Measurements from ENCODE around the gene HDAC4.

- TF ChIP-seq CTCF (IDR thresholded peaks at IDR 0.05), result no peak
- TF ChIP-seq POLR2A (IDR thresholded peaks at IDR 0.05), result no peak
Measured at GRCh38 chr2:239215136-239215925, 185.5 kb downstream of the HDAC4 start.
